ENCODE results near the gene OR6J1.

OR6J1 gene

DNA sequence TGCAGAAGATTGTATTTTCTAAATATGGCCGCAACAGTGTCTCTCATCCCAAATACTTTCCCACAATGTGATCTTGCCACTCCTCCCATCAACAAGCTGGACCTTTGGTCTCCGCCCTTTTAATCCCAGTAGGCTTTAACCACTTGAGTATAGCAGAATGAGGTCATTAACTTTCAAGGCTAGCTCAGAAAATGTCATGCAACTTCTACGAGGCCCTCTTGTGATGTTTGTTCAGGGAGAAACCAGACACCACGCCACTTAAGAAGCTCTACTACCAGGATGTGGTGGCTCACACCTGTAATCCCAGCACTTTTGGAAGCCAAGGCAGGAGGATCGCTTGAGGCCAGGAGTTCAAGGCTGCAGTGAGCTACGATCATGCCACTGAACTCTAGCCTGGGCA lies 20.1 kb upstream of the OR6J1 start:
- H3K27me3 ChIP-seq (ENCODE audit: low read depth, low read length), result no peaks in the 10 kb centered on the region
- H4K20me1 ChIP-seq (ENCODE audit: insufficient read depth, low read length), result no peaks in the 10 kb centered on the region
- H3K27ac ChIP-seq (ENCODE audit: low read length), result no peak overlapping the region
- H3K79me2 ChIP-seq (ENCODE audit: low read length), result no peaks in the 10 kb centered on the region
- TF ChIP-seq EZH2phosphoT487 (IDR thresholded peaks at IDR 0.05; ENCODE audit: low read depth), result no peak
- TF ChIP-seq, protein P1, sequence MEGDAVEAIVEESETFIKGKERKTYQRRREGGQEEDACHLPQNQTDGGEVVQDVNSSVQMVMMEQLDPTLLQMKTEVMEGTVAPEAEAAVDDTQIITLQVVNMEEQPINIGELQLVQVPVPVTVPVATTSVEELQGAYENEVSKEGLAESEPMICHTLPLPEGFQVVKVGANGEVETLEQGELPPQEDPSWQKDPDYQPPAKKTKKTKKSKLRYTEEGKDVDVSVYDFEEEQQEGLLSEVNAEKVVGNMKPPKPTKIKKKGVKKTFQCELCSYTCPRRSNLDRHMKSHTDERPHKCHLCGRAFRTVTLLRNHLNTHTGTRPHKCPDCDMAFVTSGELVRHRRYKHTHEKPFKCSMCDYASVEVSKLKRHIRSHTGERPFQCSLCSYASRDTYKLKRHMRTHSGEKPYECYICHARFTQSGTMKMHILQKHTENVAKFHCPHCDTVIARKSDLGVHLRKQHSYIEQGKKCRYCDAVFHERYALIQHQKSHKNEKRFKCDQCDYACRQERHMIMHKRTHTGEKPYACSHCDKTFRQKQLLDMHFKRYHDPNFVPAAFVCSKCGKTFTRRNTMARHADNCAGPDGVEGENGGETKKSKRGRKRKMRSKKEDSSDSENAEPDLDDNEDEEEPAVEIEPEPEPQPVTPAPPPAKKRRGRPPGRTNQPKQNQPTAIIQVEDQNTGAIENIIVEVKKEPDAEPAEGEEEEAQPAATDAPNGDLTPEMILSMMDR (IDR thresholded peaks at IDR 0.05; ENCODE audit: low read depth, low read length), result no peak
- H3K4me1 ChIP-seq (ENCODE audit: low read length), result no peaks in the 10 kb centered on the region; the same call in 1 of the 2 replicates
- H3K9me3 ChIP-seq (ENCODE audit: insufficient read depth, low read length), result no peaks in the 10 kb centered on the region
- no peak overlapping the region for H2AFZ ChIP-seq (ENCODE audit: low read depth, low read length)
- no peak overlapping the region for H3K4me2 ChIP-seq (ENCODE audit: low read length)
- no peak overlapping the region for H3K9ac ChIP-seq (ENCODE audit: low read length)
- H3K4me3 ChIP-seq (ENCODE audit: low read length), result no peak overlapping the region
- H3K36me3 ChIP-seq (replicated peaks; ENCODE audit: low read depth, low read length), result no peaks in the 10 kb centered on the region

GRCh38 chr14:22660654-22661053 lies 16.5 kb upstream of the OR6J1 start:
- Histone ChIP-seq H3K27me3 (ENCODE audit: low read depth, low read length) (0 out of 2 replicates have a peak, but pooled peaks cover 3% of the 10 kb centered on the region), H3K36me3 (replicated peaks; ENCODE audit: low read depth, low read length) (no peaks in the 10 kb centered on the region)

DNA sequence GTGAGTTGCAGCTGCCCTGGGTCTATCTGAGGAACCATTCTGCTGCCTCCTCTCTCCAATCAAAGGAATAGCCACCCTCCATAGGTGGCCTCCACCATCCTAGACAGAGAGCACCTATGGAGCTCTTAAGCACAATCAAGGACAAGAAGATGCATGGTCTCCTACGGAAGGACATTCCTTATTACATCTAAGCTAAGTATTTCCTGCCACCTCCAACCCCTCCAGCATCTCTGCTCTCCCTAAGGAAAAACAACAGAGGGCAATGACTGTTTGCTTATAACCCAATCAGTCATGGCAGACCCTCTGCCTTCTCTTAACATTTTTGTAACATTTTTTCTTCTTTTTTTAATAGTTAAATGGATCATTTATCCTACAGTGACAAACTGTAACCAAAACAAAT lies 14.8 kb upstream of the OR6J1 start:
- H3K4me3 ChIP-seq (ENCODE audit: low read length), result no peak overlapping the region
- H3K9me3 ChIP-seq (ENCODE audit: insufficient read depth, low read length), result no peaks in the 10 kb centered on the region
- peaks cover 4% of the 10 kb centered on the region; the same call in 1 of the 2 replicates for H3K4me1 ChIP-seq (ENCODE audit: low read length)
- no peaks in the 10 kb centered on the region for H3K79me2 ChIP-seq (ENCODE audit: low read length)
- no peak overlapping the region for H3K9ac ChIP-seq (ENCODE audit: low read length)
- no peak overlapping the region for H3K27ac ChIP-seq (ENCODE audit: low read length)
- TF ChIP-seq EZH2phosphoT487 (IDR thresholded peaks at IDR 0.05; ENCODE audit: low read depth), result no peak
- TF ChIP-seq, protein P1 (IDR thresholded peaks at IDR 0.05; ENCODE audit: low read depth, low read length), result no peak
- H3K27me3 ChIP-seq (ENCODE audit: low read depth, low read length), result 0 out of 2 replicates have a peak, but pooled peaks cover 3% of the 10 kb centered on the region
- no peak overlapping the region for H2AFZ ChIP-seq (ENCODE audit: low read depth, low read length)
- H3K4me2 ChIP-seq (ENCODE audit: low read length), result no peak overlapping the region
- H3K36me3 ChIP-seq (replicated peaks; ENCODE audit: low read depth, low read length), result no peaks in the 10 kb centered on the region
- no peaks in the 10 kb centered on the region for H4K20me1 ChIP-seq (ENCODE audit: insufficient read depth, low read length)

More at GRCh38 chr14:22660654-22661053, 16.5 kb upstream of the OR6J1 start:
- Histone ChIP-seq H4K20me1 (ENCODE audit: insufficient read depth, low read length) (no peaks in the 10 kb centered on the region), H3K4me1 (ENCODE audit: low read length) (no peaks in the 10 kb centered on the region), H3K4me3 (ENCODE audit: low read length) (no peak overlapping the region), H3K9ac (ENCODE audit: low read length) (no peak overlapping the region), H3K27ac (ENCODE audit: low read length) (no peak overlapping the region), H3K9me3 (ENCODE audit: insufficient read depth, low read length) (no peaks in the 10 kb centered on the region), H3K4me2 (ENCODE audit: low read length) (no peak overlapping the region), H3K79me2 (ENCODE audit: low read length) (no peaks in the 10 kb centered on the region), H2AFZ (ENCODE audit: low read depth, low read length) (no peak overlapping the region)
- TF ChIP-seq, protein P1 (IDR thresholded peaks at IDR 0.05; ENCODE audit: low read depth, low read length), result no peak
- no peak for TF ChIP-seq EZH2phosphoT487 (IDR thresholded peaks at IDR 0.05; ENCODE audit: low read depth)

DNA sequence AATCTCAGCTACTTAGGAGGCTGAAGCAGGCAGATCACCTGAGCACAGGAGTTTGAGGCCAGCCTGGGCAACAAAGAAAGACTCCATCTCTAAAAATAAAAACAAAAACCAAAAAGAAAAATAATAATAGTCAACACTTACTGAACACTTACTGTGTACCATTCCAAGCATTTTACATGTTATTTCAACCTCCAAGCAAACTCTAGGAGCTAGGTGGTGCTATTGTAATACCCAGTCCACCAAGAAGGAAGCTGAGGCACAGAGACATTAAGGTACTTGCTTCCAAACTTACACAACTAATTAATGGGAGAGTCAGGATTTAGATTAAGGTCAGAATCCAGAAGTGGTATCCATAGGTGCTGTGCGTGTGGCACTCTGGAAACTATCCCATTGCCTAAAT lies 13.7 kb upstream of the OR6J1 start:
- no peaks in the 10 kb centered on the region for H3K36me3 ChIP-seq (replicated peaks; ENCODE audit: low read depth, low read length)
- H4K20me1 ChIP-seq (ENCODE audit: insufficient read depth, low read length), result no peaks in the 10 kb centered on the region
- no peak overlapping the region for H3K4me2 ChIP-seq (ENCODE audit: low read length)
- H3K4me3 ChIP-seq (ENCODE audit: low read length), result no peak overlapping the region
- TF ChIP-seq EZH2phosphoT487 (IDR thresholded peaks at IDR 0.05; ENCODE audit: low read depth), result no peak
- TF ChIP-seq, protein P1 (IDR thresholded peaks at IDR 0.05; ENCODE audit: low read depth, low read length), result peak; percentile 70
- H3K79me2 ChIP-seq (ENCODE audit: low read length), result no peaks in the 10 kb centered on the region
- 0 out of 2 replicates have a peak, but pooled peaks cover 3% of the 10 kb centered on the region for H3K27me3 ChIP-seq (ENCODE audit: low read depth, low read length)
- H3K27ac ChIP-seq (ENCODE audit: low read length), result no peak overlapping the region
- no peaks in the 10 kb centered on the region for H3K9me3 ChIP-seq (ENCODE audit: insufficient read depth, low read length)
- H2AFZ ChIP-seq (ENCODE audit: low read depth, low read length), result no peak overlapping the region
- H3K9ac ChIP-seq (ENCODE audit: low read length), result no peak overlapping the region
- peaks cover 7% of the 10 kb centered on the region; the same call in 1 of the 2 replicates for H3K4me1 ChIP-seq (ENCODE audit: low read length)

All from OCI-LY3 (cell line).